ENCODE measurements around the gene SLC45A2.

Gene SLC45A2

GRCh38 chr5:33992864-33993263 lies 8.4 kb upstream of the SLC45A2 start:
- ChIA-PET POLR2A (no interaction called here), CTCF (no interaction called here)
- no peak for DNase-seq (ENCODE audit: extremely low spot score)
- TF ChIP-seq ZNF384 (IDR thresholded peaks at IDR 0.05) (no peak), FOXA1 (IDR thresholded peaks at IDR 0.05) (no peak), CTBP1 (IDR thresholded peaks at IDR 0.05; ENCODE audit: borderline replicate concordance) (no peak), NFRKB (IDR thresholded peaks at IDR 0.05) (no peak), LEF1 (IDR thresholded peaks at IDR 0.05; ENCODE audit: borderline replicate concordance) (no peak), BHLHE40 (IDR thresholded peaks at IDR 0.05; ENCODE audit: borderline replicate concordance) (no peak), ELF4 (IDR thresholded peaks at IDR 0.05) (no peak), L3MBTL2 (conservative IDR thresholded peaks at IDR 0.05) (no peak), HDGF (IDR thresholded peaks at IDR 0.05; ENCODE audit: borderline replicate concordance) (no peak), ARNT (IDR thresholded peaks at IDR 0.05) (no peak), FOXM1 (IDR thresholded peaks at IDR 0.05; ENCODE audit: borderline replicate concordance) (no peak), FOXK2 (IDR thresholded peaks at IDR 0.05) (no peak), SP1 (IDR thresholded peaks at IDR 0.05) (no peak), SUZ12 (IDR thresholded peaks at IDR 0.05) (no peak), TARDBP (IDR thresholded peaks at IDR 0.05) (no peak)
- TF ChIP-seq, protein P1, sequence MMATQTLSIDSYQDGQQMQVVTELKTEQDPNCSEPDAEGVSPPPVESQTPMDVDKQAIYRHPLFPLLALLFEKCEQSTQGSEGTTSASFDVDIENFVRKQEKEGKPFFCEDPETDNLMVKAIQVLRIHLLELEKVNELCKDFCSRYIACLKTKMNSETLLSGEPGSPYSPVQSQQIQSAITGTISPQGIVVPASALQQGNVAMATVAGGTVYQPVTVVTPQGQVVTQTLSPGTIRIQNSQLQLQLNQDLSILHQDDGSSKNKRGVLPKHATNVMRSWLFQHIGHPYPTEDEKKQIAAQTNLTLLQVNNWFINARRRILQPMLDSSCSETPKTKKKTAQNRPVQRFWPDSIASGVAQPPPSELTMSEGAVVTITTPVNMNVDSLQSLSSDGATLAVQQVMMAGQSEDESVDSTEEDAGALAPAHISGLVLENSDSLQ (IDR thresholded peaks at IDR 0.05), result no peak

DNA sequence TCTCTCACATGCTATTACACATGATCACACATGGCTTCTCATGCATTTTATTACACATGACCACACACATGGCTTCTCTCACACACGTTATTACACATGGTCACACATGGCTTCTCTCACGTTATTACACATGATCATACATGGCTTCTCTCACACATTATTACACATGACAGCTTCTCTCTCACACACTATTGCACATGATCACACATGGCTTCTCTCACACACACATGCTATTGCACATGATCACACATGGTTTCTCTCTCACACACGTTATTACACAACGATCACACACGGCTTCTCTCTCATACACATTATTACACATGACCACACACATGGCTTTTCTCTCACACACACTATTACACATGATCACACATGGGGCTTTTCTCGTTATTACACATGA lies 954 bp upstream of the SLC45A2 start:
- no peak for TF ChIP-seq HDGF (IDR thresholded peaks at IDR 0.05; ENCODE audit: borderline replicate concordance)
- no peak for TF ChIP-seq FOXM1 (IDR thresholded peaks at IDR 0.05; ENCODE audit: borderline replicate concordance)
- peak; percentile 52; the same call in 1 of the 2 replicates for TF ChIP-seq TARDBP (IDR thresholded peaks at IDR 0.05)
- no peak for TF ChIP-seq BHLHE40 (IDR thresholded peaks at IDR 0.05; ENCODE audit: borderline replicate concordance)
- ChIA-PET CTCF (no interaction called here), POLR2A (no interaction called here)
- no peak for DNase-seq (ENCODE audit: extremely low spot score)

DNA sequence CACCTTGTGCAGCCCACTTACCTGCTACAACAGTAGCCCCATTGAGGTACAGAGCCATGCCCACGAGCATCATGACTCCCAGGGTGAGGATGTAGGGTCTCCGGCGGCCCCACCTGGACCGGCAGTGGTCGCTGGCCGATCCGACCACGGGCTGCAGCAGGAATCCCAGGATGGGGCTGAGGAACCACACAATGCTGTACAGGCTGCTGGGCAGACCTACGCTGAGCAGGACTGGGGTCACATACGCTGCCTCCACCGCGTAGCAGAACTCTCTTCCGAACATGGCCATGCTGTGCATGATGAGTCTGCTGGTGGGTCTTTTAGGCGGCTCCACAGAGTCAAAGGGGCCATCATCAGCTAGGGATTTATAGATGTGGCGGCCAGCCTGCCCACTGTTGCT lies 315 bp downstream of the SLC45A2 start:
- CTCF ChIA-PET, result no interaction called here
- DNase-seq (ENCODE audit: extremely low spot score), result no peak
- POLR2A ChIA-PET, result no interaction called here
- no peak for TF ChIP-seq SP1 (IDR thresholded peaks at IDR 0.05)
- TF ChIP-seq L3MBTL2 (conservative IDR thresholded peaks at IDR 0.05), result no peak
- TF ChIP-seq FOXA1 (IDR thresholded peaks at IDR 0.05), result no peak
- TF ChIP-seq CTBP1 (IDR thresholded peaks at IDR 0.05; ENCODE audit: borderline replicate concordance), result no peak
- no peak for TF ChIP-seq ZNF384 (IDR thresholded peaks at IDR 0.05)
- no peak for TF ChIP-seq FOXK2 (IDR thresholded peaks at IDR 0.05)
- TF ChIP-seq BHLHE40 (IDR thresholded peaks at IDR 0.05; ENCODE audit: borderline replicate concordance), result no peak
- TF ChIP-seq ELF4 (IDR thresholded peaks at IDR 0.05), result no peak
- TF ChIP-seq FOXM1 (IDR thresholded peaks at IDR 0.05; ENCODE audit: borderline replicate concordance), result no peak
- no peak for TF ChIP-seq NFRKB (IDR thresholded peaks at IDR 0.05)

GRCh38 chr5:33981408-33982162 lies 2.9 kb downstream of the SLC45A2 start:
- ChIA-PET CTCF (interaction anchor here (0.7 kb wide), 1 partner anchor 1091 kb away, joined by 3 read pairs; no protein-coding TSS in a partner anchor), POLR2A (no interaction called here)
- no peak for DNase-seq (ENCODE audit: extremely low spot score)
- TF ChIP-seq SUZ12 (IDR thresholded peaks at IDR 0.05), result no peak
- TF ChIP-seq FOXA1 (IDR thresholded peaks at IDR 0.05), result no peak
- no peak for TF ChIP-seq BHLHE40 (IDR thresholded peaks at IDR 0.05; ENCODE audit: borderline replicate concordance)
- no peak for TF ChIP-seq ZNF384 (IDR thresholded peaks at IDR 0.05)
- no peak for TF ChIP-seq FOXK2 (IDR thresholded peaks at IDR 0.05)
- no peak for TF ChIP-seq FOXM1 (IDR thresholded peaks at IDR 0.05; ENCODE audit: borderline replicate concordance)

- POLR2A ChIA-PET, result no interaction called here
- CTCF ChIA-PET, result no interaction called here
- no peak for TF ChIP-seq ELF4 (IDR thresholded peaks at IDR 0.05)
- TF ChIP-seq BHLHE40 (IDR thresholded peaks at IDR 0.05; ENCODE audit: borderline replicate concordance), result no peak
- no peak for TF ChIP-seq TARDBP (IDR thresholded peaks at IDR 0.05)
- no peak for TF ChIP-seq FOXK2 (IDR thresholded peaks at IDR 0.05)
- no peak for TF ChIP-seq NFRKB (IDR thresholded peaks at IDR 0.05)
- TF ChIP-seq ARNT (IDR thresholded peaks at IDR 0.05), result no peak
- TF ChIP-seq CTBP1 (IDR thresholded peaks at IDR 0.05; ENCODE audit: borderline replicate concordance), result no peak
- no peak for DNase-seq (ENCODE audit: extremely low spot score)
These were observed 4.5 kb downstream of the SLC45A2 start for GRCh38 chr5:33980030-33980429.

GRCh38 chr5:33978306-33978705 lies 6.2 kb downstream of the SLC45A2 start:
- no peak for TF ChIP-seq ZNF384 (IDR thresholded peaks at IDR 0.05)
- no peak for TF ChIP-seq FOXA1 (IDR thresholded peaks at IDR 0.05)
- TF ChIP-seq FOXK2 (IDR thresholded peaks at IDR 0.05), result no peak
- CTCF ChIA-PET, result interaction anchor here (0.8 kb wide), 1 partner anchor 9 kb away, joined by 4 read pairs; no protein-coding TSS in a partner anchor
- DNase-seq (ENCODE audit: extremely low spot score), result no peak
- POLR2A ChIA-PET, result interaction anchor here (1.1 kb wide), 1 partner anchor 30 kb away, joined by 3 read pairs; the partner anchor contains the start of gene AMACR

- ChIA-PET POLR2A (no interaction called here), CTCF (no interaction called here)
- no peak for DNase-seq (ENCODE audit: extremely low spot score)
- no peak for TF ChIP-seq FOXA1 (IDR thresholded peaks at IDR 0.05)
- no peak for TF ChIP-seq NFRKB (IDR thresholded peaks at IDR 0.05)
- TF ChIP-seq ZNF384 (IDR thresholded peaks at IDR 0.05), result no peak
- no peak for TF ChIP-seq FOXK2 (IDR thresholded peaks at IDR 0.05)
- TF ChIP-seq ARNT (IDR thresholded peaks at IDR 0.05), result no peak
- no peak for TF ChIP-seq BHLHE40 (IDR thresholded peaks at IDR 0.05; ENCODE audit: borderline replicate concordance)
- no peak for TF ChIP-seq LEF1 (IDR thresholded peaks at IDR 0.05; ENCODE audit: borderline replicate concordance)
- no peak for TF ChIP-seq SP1 (IDR thresholded peaks at IDR 0.05)
- TF ChIP-seq SUZ12 (IDR thresholded peaks at IDR 0.05), result no peak
- TF ChIP-seq TARDBP (IDR thresholded peaks at IDR 0.05), result no peak
- no peak for TF ChIP-seq L3MBTL2 (conservative IDR thresholded peaks at IDR 0.05)
- TF ChIP-seq FOXM1 (IDR thresholded peaks at IDR 0.05; ENCODE audit: borderline replicate concordance), result no peak
These were observed 8.2 kb downstream of the SLC45A2 start for GRCh38 chr5:33976307-33976706.

- CTCF ChIA-PET, result no interaction called here
- POLR2A ChIA-PET, result no interaction called here
These were observed 8.6 kb downstream of the SLC45A2 start for GRCh38 chr5:33975852-33976251.

More at GRCh38 chr5:33975852-33976251, 8.6 kb downstream of the SLC45A2 start:
- TF ChIP-seq TARDBP (IDR thresholded peaks at IDR 0.05), result no peak
- no peak for TF ChIP-seq FOXM1 (IDR thresholded peaks at IDR 0.05; ENCODE audit: borderline replicate concordance)
- TF ChIP-seq NFRKB (IDR thresholded peaks at IDR 0.05), result no peak
- TF ChIP-seq BHLHE40 (IDR thresholded peaks at IDR 0.05; ENCODE audit: borderline replicate concordance), result no peak
- TF ChIP-seq ELF4 (IDR thresholded peaks at IDR 0.05), result no peak
- no peak for TF ChIP-seq FOXK2 (IDR thresholded peaks at IDR 0.05)
- no peak for TF ChIP-seq ZNF384 (IDR thresholded peaks at IDR 0.05)
- TF ChIP-seq ARNT (IDR thresholded peaks at IDR 0.05), result no peak
- no peak for DNase-seq (ENCODE audit: extremely low spot score)

Measured in HEK293T (cell line).